K562 (cell line): Measurements from ENCODE around the gene IFI30. TPM values are rescaled to one million over a fixed set of nuclear protein-coding genes. Genes with fewer than 3 reads are reported as not detected.

ENCODE experiments used
- CEBPG ChIP-seq, 3 experiments: fragments of 200-800 bp in 1 of 3; sonication (Bioruptor generic) in 1 of 3; sonication (generic) in 1 of 3; formaldehyde crosslinking in 1 of 3; IDR thresholded peaks in 2 of 3; conservative IDR thresholded peaks in 1 of 3; 2 replicates each; pipeline versions ENCODE4 v1.6.1 to v1.8.0; 2016 to 2022; ENCODE audit warnings: missing compliant biosample characterization in 2 of 3, missing genetic modification characterization in 2 of 3, mild to moderate bottlenecking in 1 of 3, missing genetic modification reagents in 1 of 3
- FOXJ3 ChIP-seq: sonication (generic); formaldehyde crosslinking; IDR thresholded peaks from 2 replicates; pipeline ENCODE4 v1.4.0; 2020; ENCODE audit warnings: mild to moderate bottlenecking, missing genetic modification reagents
- FOXP1 ChIP-seq: sonication (generic); formaldehyde crosslinking; IDR thresholded peaks from 2 replicates; pipeline ENCODE4 v1.8.0; 2022; ENCODE audit warnings: mild to moderate bottlenecking, missing genetic modification reagents
- NR4A1 ChIP-seq, 2 experiments: fragments of 250-450 bp in 1 of 2; fragments of 450-650 bp in 1 of 2; sonication (Bioruptor Pico) in 1 of 2; IDR thresholded peaks; 2 replicates each; pipeline versions ENCODE4 v1.4.0 to v1.6.1; 2016 to 2020; ENCODE audit warnings: mild to moderate bottlenecking in 2 of 2, missing compliant biosample characterization in 1 of 2, missing genetic modification characterization in 1 of 2, moderate library complexity in 1 of 2
- PHB2 ChIP-seq: fragments of 450-650 bp; IDR thresholded peaks from 2 replicates; pipeline ENCODE4 v1.6.1; 2017; ENCODE audit warnings: low read depth
- PHF21A ChIP-seq: fragments of 450-650 bp; IDR thresholded peaks from 2 replicates; pipeline ENCODE4 v1.6.1; 2017; ENCODE audit warnings: low read depth, borderline replicate concordance
- PTTG1 ChIP-seq: fragments of 450-650 bp; IDR thresholded peaks from 2 replicates; pipeline ENCODE4 v1.6.1; 2016; ENCODE audit warnings: low read depth, mild to moderate bottlenecking, missing genetic modification characterization, missing compliant biosample characterization
- TOE1 ChIP-seq, 2 experiments: fragments of 450-650 bp in 1 of 2; sonication (generic) in 1 of 2; formaldehyde crosslinking in 1 of 2; IDR thresholded peaks; 2 replicates each; pipeline versions ENCODE4 v1.7.1 to v1.8.0; 2016 to 2022; ENCODE audit warnings: borderline replicate concordance in 2 of 2, mild to moderate bottlenecking in 2 of 2, antibody characterized with exemption in 1 of 2, inconsistent platforms in 1 of 2, low read depth in 1 of 2, missing genetic modification reagents in 1 of 2, moderate library complexity in 1 of 2
- ZBTB8A ChIP-seq: fragments of 450-650 bp; IDR thresholded peaks from 2 replicates; pipeline ENCODE4 v1.6.1; 2018; ENCODE audit warnings: mild to moderate bottlenecking, moderate library complexity; ENCODE audit not compliant: partially characterized antibody
- ZNF143 ChIP-seq: sonication (generic); formaldehyde crosslinking; IDR thresholded peaks from 2 replicates; pipeline ENCODE4 v1.9.0; 2022; ENCODE audit warnings: mild to moderate bottlenecking, missing genetic modification reagents
- ZNF232 ChIP-seq: sonication (generic); formaldehyde crosslinking; IDR thresholded peaks from 2 replicates; pipeline ENCODE4 v1.8.0; 2022; ENCODE audit warnings: mild to moderate bottlenecking, missing genetic modification reagents
- ZSCAN29 ChIP-seq: fragments of 450-650 bp; IDR thresholded peaks from 2 replicates; pipeline ENCODE4 v1.6.1; 2017
- polyA plus RNA-seq, 8 experiments: library from polyadenylated mRNA; depleted of rRNA in 4 of 8; stranded (reverse) in 5 of 8; unstranded in 3 of 8; fragments of >200 nt; fragmentation: Nextera tagmentation in 2 of 8; fragmentation: Illumina TruSeq in 1 of 8; extraction: Ambion mirVana in 2 of 8; extraction: Trizol in 1 of 8; gene quantifications; 2 replicates each; pipeline versions ENCODE4 v1.2.1 to v1.2.3, GENCODE V29; 2011 to 2014; ENCODE audit warnings: inconsistent platforms in 1 of 8, missing spikeins in 1 of 8
- total RNA-seq, 7 experiments: library from RNA; depleted of rRNA in 6 of 7; stranded (reverse); fragments of >200 nt in 6 of 7; fragmentation: Illumina TruSeq in 2 of 7; extraction: Trizol in 2 of 7; gene quantifications; 2 replicates each; pipeline versions ENCODE4 v1.2.1 to v1.2.3, GENCODE V29; 2011 to 2021; ENCODE audit warnings: low replicate concordance in 1 of 7
- TF ChIP-seq, protein P1 (sequence below), 3 experiments: fragments of 200-800 bp in 1 of 3; sonication (Bioruptor generic) in 1 of 3; sonication (generic) in 1 of 3; formaldehyde crosslinking in 1 of 3; IDR thresholded peaks; 2 replicates each; pipeline versions ENCODE4 v1.6.1 to v1.8.0; 2016 to 2022; ENCODE audit warnings: mild to moderate bottlenecking in 2 of 3, missing compliant biosample characterization in 2 of 3, missing genetic modification characterization in 2 of 3, missing genetic modification reagents in 1 of 3

IFI30 gene
- total and polyA plus RNA-seq, 9 of the 15 experiments (the other 6 are each of a cell fraction or from before 2014, with no cell fraction given), result 63.7 to 430 (median 109) TPM

DNA sequence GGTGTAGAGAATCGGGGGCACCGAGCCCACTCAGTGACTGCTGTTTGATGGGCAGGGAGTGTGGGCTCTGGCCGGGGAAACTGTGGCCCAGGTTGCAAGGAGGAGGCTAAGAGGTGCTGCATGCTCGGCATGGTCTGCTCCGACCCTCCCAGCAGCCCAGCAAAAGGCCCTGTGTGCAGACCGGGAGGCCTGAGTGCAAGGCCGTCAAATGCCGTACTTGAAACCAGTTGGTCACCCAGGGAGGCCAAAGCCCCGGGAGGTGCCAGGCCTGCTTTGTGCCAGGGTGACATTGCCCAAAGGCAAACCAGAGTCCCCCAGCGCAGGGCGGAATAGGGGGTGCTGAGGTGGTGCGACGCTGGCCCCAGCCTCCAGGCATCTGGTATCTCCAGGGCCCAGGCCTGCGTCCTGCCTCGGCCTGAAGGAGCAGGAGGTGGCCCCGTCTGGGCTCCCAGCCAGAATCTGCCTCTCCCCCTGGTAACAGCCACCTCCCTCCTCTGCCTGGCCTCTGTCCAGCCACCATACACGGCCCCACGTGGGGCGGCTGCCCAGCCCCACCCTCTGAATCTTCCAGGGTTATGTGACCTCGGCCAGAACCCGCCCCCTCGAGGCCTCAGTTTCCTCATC lies 16.7 kb upstream of the IFI30 start (continued):
- TF ChIP-seq ZNF143 (CRISPR knock-in tag) (no peak; the same call in 1 of the 2 replicates), TOE1 (IDR thresholded peaks at IDR 0.05; ENCODE audit: borderline replicate concordance) (no peak), TOE1 (CRISPR knock-in tag; IDR thresholded peaks at IDR 0.05; ENCODE audit: borderline replicate concordance, low read depth) (no peak), ZSCAN29 (no peak), PHF21A (no peak), ZBTB8A (no peak), PTTG1 (tag) (no peak), NR4A1 (CRISPR knock-in tag; IDR thresholded peaks at IDR 0.05) (peak; percentile 52; the same call in 1 of the 2 replicates), NR4A1 (tag; IDR thresholded peaks at IDR 0.05) (peak; percentile 72), CEBPG (CRISPR knock-in tag; IDR thresholded peaks at IDR 0.05) (no peak), CEBPG (tag; conservative IDR thresholded peaks at IDR 0.05 in 1 of 2, IDR thresholded peaks at IDR 0.05 in 1 of 2) (no peak), PHB2 (no peak), FOXJ3 (no peak), FOXP1 (CRISPR knock-in tag) (peak; percentile 68; the same call in 1 of the 2 replicates), ZNF232 (CRISPR knock-in tag) (no peak)
- TF ChIP-seq, protein P1, sequence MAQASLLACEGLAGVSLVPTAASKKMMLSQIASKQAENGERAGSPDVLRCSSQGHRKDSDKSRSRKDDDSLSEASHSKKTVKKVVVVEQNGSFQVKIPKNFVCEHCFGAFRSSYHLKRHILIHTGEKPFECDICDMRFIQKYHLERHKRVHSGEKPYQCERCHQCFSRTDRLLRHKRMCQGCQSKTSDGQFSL (CRISPR knock-in tag; IDR thresholded peaks at IDR 0.05), result peak; percentile 40; the same call in 1 of the 2 replicates
- TF ChIP-seq, protein P1 (tag; IDR thresholded peaks at IDR 0.05), result no peak
